H1 (cell line): ENCODE results near the gene ZBP1. TPM values are rescaled to one million over a fixed set of nuclear protein-coding genes. Genes with fewer than 3 reads are reported as not detected.

Experiments used
- CTCF ChIA-PET: fragments of 300-600 bp; sonication (Branson Sonifier 250); formaldehyde crosslinking; loops from one replicate; lab custom pipeline; 2021; ENCODE audit not compliant: partially characterized antibody; lab: Charles Lee
- POLR2A ChIA-PET: fragments of 300-600 bp; sonication (Branson Sonifier 250); formaldehyde crosslinking; loops from one replicate; lab custom pipeline; 2021; ENCODE audit warnings: inconsistent platforms; ENCODE audit not compliant: partially characterized antibody; lab: Charles Lee
- DNase-seq, 2 experiments: peaks; one replicate each; pipeline versions ENCODE4 v3.0.0 to v3.0.0-alpha.2; 2010 to 2022; ENCODE audit warnings: low spot score in 2 of 2, low read depth in 1 of 2, mixed read lengths in 1 of 2
- FAIRE-seq: peaks from 2 replicates; lab custom pipeline; 2011; peaks lifted over from hg19 to GRCh38; lab: Jason Lieb, UNC
- H2AFZ ChIP-seq: 2 replicates; pipeline ENCODE4 v1.8.1; 2012; ENCODE audit warnings: low read length, inconsistent platforms
- H2AK5ac ChIP-seq: 2 replicates; pipeline ENCODE4 v1.6.1; 2013; ENCODE audit warnings: low read depth, low read length
- H2BK120ac ChIP-seq: replicated peaks from 2 replicates; pipeline ENCODE3; 2013; ENCODE audit warnings: low read depth, low read length, inconsistent platforms
- H2BK12ac ChIP-seq: 2 replicates; pipeline ENCODE4 v1.6.1; 2013; ENCODE audit warnings: low read depth, low read length
- H2BK15ac ChIP-seq: 2 replicates; pipeline ENCODE4 v1.6.1; 2013; ENCODE audit warnings: low read length
- H2BK20ac ChIP-seq: 2 replicates; pipeline ENCODE4 v1.6.1; 2013; ENCODE audit warnings: low read length
- H2BK5ac ChIP-seq: 2 replicates; pipeline ENCODE4 v1.6.1; 2013; ENCODE audit warnings: low read depth, low read length
- H3K14ac ChIP-seq: 2 replicates; pipeline ENCODE4 v1.6.1; 2013; ENCODE audit warnings: inconsistent platforms; ENCODE audit not compliant: insufficient read length
- H3K18ac ChIP-seq: 2 replicates; pipeline ENCODE4 v1.6.1; 2013; ENCODE audit warnings: low read length; ENCODE audit errors: extremely low read depth
- H3K23ac ChIP-seq: 2 replicates; pipeline ENCODE4 v1.6.1; 2013; ENCODE audit warnings: inconsistent platforms; ENCODE audit not compliant: insufficient read length
- H3K23me2 ChIP-seq: 2 replicates; pipeline ENCODE4 v1.6.1; 2013; ENCODE audit warnings: low read depth, low read length
- H3K27ac ChIP-seq: 2 replicates; pipeline ENCODE4 v1.6.1; 2011; ENCODE audit warnings: low read depth, low read length, inconsistent platforms
- H3K27me3 ChIP-seq, 4 experiments: replicated peaks in 1 of 4; 1 replicate in 1 of 4; 2 replicates in 3 of 4; pipeline versions ENCODE4 v1.6.1 to v1.8.1; 2011 to 2013; ENCODE audit warnings: low read length in 3 of 4, mild to moderate bottlenecking in 3 of 4, inconsistent platforms in 2 of 4, mixed read lengths in 2 of 4, moderate library complexity in 1 of 4; ENCODE audit not compliant: control insufficient read depth in 3 of 4, insufficient read depth in 3 of 4; ENCODE audit errors: extremely low read depth in 1 of 4
- H3K36me3 ChIP-seq, 4 experiments: 2 replicates each; pipeline versions ENCODE4 v1.6.1 to v1.8.1; 2011 to 2013; ENCODE audit warnings: mild to moderate bottlenecking in 4 of 4, low read length in 3 of 4, moderate library complexity in 2 of 4, control low read depth in 1 of 4, inconsistent platforms in 1 of 4; ENCODE audit not compliant: insufficient read depth in 4 of 4, control insufficient read depth in 2 of 4
- H3K4ac ChIP-seq: replicated peaks from 2 replicates; pipeline ENCODE3; 2013; ENCODE audit warnings: low read length, low read depth, mixed read lengths, inconsistent platforms; ENCODE audit not compliant: insufficient read length
- H3K4me1 ChIP-seq, 4 experiments: replicated peaks in 1 of 4; 1 replicate in 1 of 4; 2 replicates in 3 of 4; pipeline versions ENCODE4 v1.6.1 to v1.8.1; 2011 to 2013; ENCODE audit warnings: low read length in 3 of 4, inconsistent platforms in 2 of 4, mixed read lengths in 1 of 4; ENCODE audit not compliant: insufficient read depth in 4 of 4, control insufficient read depth in 3 of 4
- H3K4me2 ChIP-seq, 2 experiments: 2 replicates each; pipeline versions ENCODE4 v1.6.1 to v1.8.1; 2011 to 2013; ENCODE audit warnings: low read depth in 2 of 2, low read length in 2 of 2, control low read depth in 1 of 2, inconsistent platforms in 1 of 2, mild to moderate bottlenecking in 1 of 2; ENCODE audit not compliant: insufficient read depth in 1 of 2
- H3K4me3 ChIP-seq, 4 experiments: fragments of 200-600, 300-600 bp in 1 of 4; sonication (generic), shearing (Covaris generic), sonication (Bioruptor Twin) in 1 of 4; 2 replicates each; pipeline versions ENCODE4 v1.5.1 to v1.8.1; 2011 to 2016; ENCODE audit warnings: low read length in 4 of 4, low read depth in 3 of 4, control low read depth in 2 of 4, inconsistent platforms in 2 of 4, mild to moderate bottlenecking in 2 of 4, mixed read lengths in 1 of 4, moderate library complexity in 1 of 4; ENCODE audit not compliant: insufficient read depth in 2 of 4; ENCODE audit errors: extremely low read depth in 1 of 4
- H3K56ac ChIP-seq: replicated peaks from 2 replicates; pipeline ENCODE3; 2013; ENCODE audit warnings: low read depth, mild to moderate bottlenecking, mixed read lengths, low read length, inconsistent platforms; ENCODE audit not compliant: insufficient read length
- H3K79me1 ChIP-seq: 2 replicates; pipeline ENCODE4 v1.6.1; 2013; ENCODE audit warnings: low read depth, low read length, control low read depth
- H3K79me2 ChIP-seq, 2 experiments: 2 replicates each; pipeline versions ENCODE4 v1.6.1 to v1.8.1; 2012 to 2013; ENCODE audit warnings: low read length in 2 of 2, mild to moderate bottlenecking in 2 of 2, inconsistent platforms in 1 of 2; ENCODE audit not compliant: insufficient read depth in 2 of 2, control insufficient read depth in 1 of 2
- H3K9ac ChIP-seq, 4 experiments: replicated peaks in 1 of 4; 1 replicate in 1 of 4; 2 replicates in 3 of 4; pipeline versions ENCODE4 v1.6.1 to v1.8.1; 2011 to 2013; ENCODE audit warnings: low read depth in 3 of 4, low read length in 3 of 4, control low read depth in 2 of 4, mild to moderate bottlenecking in 2 of 4, moderate library complexity in 2 of 4, inconsistent platforms in 1 of 4; ENCODE audit errors: extremely low read depth in 1 of 4
- H3K9me3 ChIP-seq, 2 experiments: 2 replicates each; pipeline versions ENCODE4 v1.6.1 to v1.8.1; 2012 to 2013; ENCODE audit warnings: mild to moderate bottlenecking in 2 of 2, moderate library complexity in 2 of 2, control low read depth in 1 of 2, inconsistent platforms in 1 of 2, low read depth in 1 of 2, low read length in 1 of 2, mixed read lengths in 1 of 2; ENCODE audit not compliant: insufficient read depth in 2 of 2
- H4K20me1 ChIP-seq, 2 experiments: replicated peaks in 1 of 2; 2 replicates each; pipeline versions ENCODE3 to v1.8.1; 2011 to 2013; ENCODE audit warnings: inconsistent platforms in 2 of 2, low read length in 2 of 2, mild to moderate bottlenecking in 1 of 2; ENCODE audit not compliant: insufficient read depth in 2 of 2, control insufficient read depth in 1 of 2
- H4K5ac ChIP-seq: 2 replicates; pipeline ENCODE4 v1.6.1; 2013; ENCODE audit warnings: low read length, low read depth, mixed read lengths, inconsistent platforms; ENCODE audit not compliant: insufficient read length
- H4K8ac ChIP-seq: 2 replicates; pipeline ENCODE4 v1.8.0; 2013; ENCODE audit warnings: mild to moderate bottlenecking, moderate library complexity, low read length, inconsistent platforms; ENCODE audit not compliant: insufficient read depth; ENCODE audit errors: extremely low read depth
- H4K91ac ChIP-seq: replicated peaks from 2 replicates; pipeline ENCODE3; 2013; ENCODE audit warnings: low read length, mixed read lengths, inconsistent platforms; ENCODE audit not compliant: insufficient read length
- ASH2L ChIP-seq: fragments of 200-600, 300-600 bp; sonication (generic); IDR thresholded peaks from one replicate; pipeline ENCODE4 v1.7.1; 2017; ENCODE audit warnings: low read length
- NRF1 ChIP-seq: IDR thresholded peaks from 2 replicates; pipeline ENCODE4 v1.6.1; 2011; ENCODE audit warnings: mild to moderate bottlenecking, low read depth, low read length, improper control_type of control experiment
- WGBS, 2 experiments: shearing (Covaris generic) in 1 of 2; methylation state at CpG; one replicate each; pipeline versions ENCODE4 v1.1.6 to v1.1.7; 2013 to 2015; ENCODE audit warnings: low lambda C conversion rate in 2 of 2, mixed read lengths in 2 of 2, inconsistent platforms in 1 of 2, low coverage in 1 of 2, missing lambda C conversion rate in 1 of 2; ENCODE audit not compliant: insufficient replicate concordance in 2 of 2, insufficient coverage in 1 of 2, insufficient read length in 1 of 2; ENCODE audit errors: extremely low coverage in 1 of 2, missing lambda C conversion rate in 1 of 2; 5-methylcytosine and 5-hydroxymethylcytosine counted together
- polyA plus RNA-seq, 7 experiments: library from polyadenylated mRNA; depleted of rRNA in 3 of 7; stranded (reverse) in 5 of 7; unstranded in 2 of 7; fragments of >200 nt in 5 of 7; fragments of 200-250 nt in 2 of 7; gene quantifications; 1 replicate in 5 of 7; 2 replicates in 1 of 7; 4 replicates in 1 of 7; pipeline versions ENCODE4 v1.2.1 to v1.2.3, GENCODE V29; 2011 to 2013; ENCODE audit warnings: missing spikeins in 2 of 7, mixed read lengths in 2 of 7
- total RNA-seq: library from RNA; stranded (reverse); fragmentation: NEBNext Ultra II Directional; extraction: Animal tissue kit (Norgen Biotek cat#: 25700); gene quantifications from 2 replicates; pipeline ENCODE4 v1.2.1, GENCODE V29; 2021

Gene ZBP1
- total and polyA plus RNA-seq, 2 of the 8 experiments (the other 6 are each of a cell fraction or from before 2014, with no cell fraction given) = not detected

GRCh38 chr20:57566803-57567459, 53.3 kb downstream of the ZBP1 start:
- WGBS, 2 experiments = 87% methylated on average over 10 of the region's 10 CpGs; no CpG with 5 or more reads in 1 of the 2 experiments
- H3K36me3 ChIP-seq = no peaks in the 10 kb centered on the region
- H4K91ac ChIP-seq = no peak overlapping the region
- no peak overlapping the region for H3K18ac ChIP-seq
- no peak overlapping the region for H2BK15ac ChIP-seq
- H3K23me2 ChIP-seq = no peaks in the 10 kb centered on the region
- H2BK120ac ChIP-seq = no peak overlapping the region
- H4K5ac ChIP-seq = no peak overlapping the region
- H3K79me1 ChIP-seq = no peaks in the 10 kb centered on the region
- TF ChIP-seq ASH2L = no peak
- no peak for TF ChIP-seq NRF1
- H3K79me2 ChIP-seq = no peaks in the 10 kb centered on the region
- no peak overlapping the region for H3K27ac ChIP-seq
- no peak overlapping the region for H2AFZ ChIP-seq
- H3K56ac ChIP-seq = no peak overlapping the region
- no peak overlapping the region for H3K14ac ChIP-seq
- FAIRE-seq (no peak), DNase-seq (no peak)
- CTCF ChIA-PET = interaction anchor here (0.7 to 4.0 kb wide), 7 partner anchors 9 to 68 kb away, joined by 3 to 22 read pairs (median 9); no protein-coding TSS in a partner anchor
- H3K9ac ChIP-seq = no peak overlapping the region
- H3K4me3 ChIP-seq = no peak overlapping the region
- H3K4me1 ChIP-seq = no peaks in the 10 kb centered on the region
- H3K9me3 ChIP-seq = no peaks in the 10 kb centered on the region
- H3K23ac ChIP-seq = no peak overlapping the region
- no peak overlapping the region for H3K4me2 ChIP-seq
- no peak overlapping the region for H3K4ac ChIP-seq
- H2AK5ac ChIP-seq = no peak overlapping the region
- peaks cover 0 to under 1% (median 0%) of the 10 kb centered on the region in 4 experiments; a peak in 1 of 7 replicates for H3K27me3 ChIP-seq
- H2BK20ac ChIP-seq = no peak overlapping the region
- no peaks in the 10 kb centered on the region for H4K20me1 ChIP-seq
- H2BK12ac ChIP-seq = no peak overlapping the region
- POLR2A ChIA-PET = no interaction called here
- no peak overlapping the region for H2BK5ac ChIP-seq
- H4K8ac ChIP-seq = no peak overlapping the region
